K562 (cell line): ENCODE data around the gene SAMD8. TPM values are rescaled to one million over a fixed set of nuclear protein-coding genes. Genes with fewer than 3 reads are reported as not detected.

Experiments
- ARHGAP35 ChIP-seq: fragments of 450-650 bp; IDR thresholded peaks from 2 replicates; pipeline ENCODE4 v1.6.1; 2018; ENCODE audit not compliant: partially characterized antibody
- CLOCK ChIP-seq: fragments of 250-450 bp; sonication (Bioruptor Pico); IDR thresholded peaks from 2 replicates; pipeline ENCODE4 v1.4.0; 2020; ENCODE audit warnings: mild to moderate bottlenecking, moderate library complexity, borderline replicate concordance
- ETS1 ChIP-seq: conservative IDR thresholded peaks from 2 replicates; pipeline ENCODE4 v1.6.1; 2011; ENCODE audit warnings: low read depth, mild to moderate bottlenecking, low read length; ENCODE audit not compliant: control insufficient read depth
- IRF9 ChIP-seq: fragments of 450-650 bp; IDR thresholded peaks from 2 replicates; pipeline ENCODE4 v1.6.1; 2016; ENCODE audit warnings: missing biosample characterization, missing genetic modification characterization
- NELFE ChIP-seq: IDR thresholded peaks from 2 replicates; pipeline ENCODE4 v1.6.1; 2011; ENCODE audit warnings: mild to moderate bottlenecking; ENCODE audit not compliant: insufficient read depth, insufficient read length
- NONO ChIP-seq, 2 experiments: fragments of 200-400 bp in 1 of 2; fragments of 450-650 bp in 1 of 2; formaldehyde crosslinking in 1 of 2; IDR thresholded peaks; 2 replicates each; pipeline ENCODE4 v1.6.1; 2017; ENCODE audit warnings: low read depth in 2 of 2, mild to moderate bottlenecking in 2 of 2, moderate library complexity in 2 of 2, low read length in 1 of 2
- SPI1 ChIP-seq: IDR thresholded peaks from 2 replicates; pipeline ENCODE4 v1.6.1; 2011; ENCODE audit warnings: low read depth, low read length, control low read depth, borderline replicate concordance
- ZBTB2 ChIP-seq: fragments of 450-650 bp; IDR thresholded peaks from 2 replicates; pipeline ENCODE4 v1.6.1; 2016; ENCODE audit warnings: antibody characterized with exemption
- ZBTB40 ChIP-seq, 2 experiments: fragments of 450-650 bp in 1 of 2; sonication (generic) in 1 of 2; formaldehyde crosslinking in 1 of 2; IDR thresholded peaks; 2 replicates each; pipeline versions ENCODE4 v1.7.1 to v1.9.0; 2016 to 2022; ENCODE audit warnings: inconsistent platforms in 1 of 2, mild to moderate bottlenecking in 1 of 2, missing genetic modification reagents in 1 of 2
- ZNF436 ChIP-seq: fragments of 250-450, 450-650 bp; sonication (Bioruptor Pico); formaldehyde crosslinking; IDR thresholded peaks from 2 replicates; pipeline ENCODE4 v1.7.0; 2020; ENCODE audit warnings: mild to moderate bottlenecking
- polyA plus RNA-seq, 8 experiments: library from polyadenylated mRNA; depleted of rRNA in 4 of 8; stranded (reverse) in 5 of 8; unstranded in 3 of 8; fragments of >200 nt; fragmentation: Nextera tagmentation in 2 of 8; fragmentation: Illumina TruSeq in 1 of 8; extraction: Ambion mirVana in 2 of 8; extraction: Trizol in 1 of 8; gene quantifications; 2 replicates each; pipeline versions ENCODE4 v1.2.1 to v1.2.3, GENCODE V29; 2011 to 2014; ENCODE audit warnings: inconsistent platforms in 1 of 8, missing spikeins in 1 of 8
- total RNA-seq, 7 experiments: library from RNA; depleted of rRNA in 6 of 7; stranded (reverse); fragments of >200 nt in 6 of 7; fragmentation: Illumina TruSeq in 2 of 7; extraction: Trizol in 2 of 7; gene quantifications; 2 replicates each; pipeline versions ENCODE4 v1.2.1 to v1.2.3, GENCODE V29; 2011 to 2021; ENCODE audit warnings: low replicate concordance in 1 of 7

The SAMD8 gene
- total and polyA plus RNA-seq, 9 of the 15 experiments (the other 6 are each of a cell fraction or from before 2014, with no cell fraction given) = 2.7 to 16.1 (median 6.2) TPM

GRCh38 chr10:75191821-75192568 lies 80.5 kb downstream of the SAMD8 start (continued):
- TF ChIP-seq ARHGAP35 = no peak
- no peak for TF ChIP-seq ZNF436 (CRISPR knock-in tag)
- TF ChIP-seq ZBTB2 = no peak; the same call in 1 of the 2 replicates
- no peak for TF ChIP-seq ETS1
- TF ChIP-seq CLOCK (CRISPR knock-in tag) = no peak
- TF ChIP-seq NONO (IDR thresholded peaks at IDR 0.05; ENCODE audit: low read depth in 2 of 2, low read length in 1 of 2) = no peak
- no peak for TF ChIP-seq IRF9 (tag)
- TF ChIP-seq ZBTB40 (IDR thresholded peaks at IDR 0.05) = peak; percentile 44
- no peak for TF ChIP-seq ZBTB40 (CRISPR knock-in tag; IDR thresholded peaks at IDR 0.05)
- TF ChIP-seq SPI1 = no peak
- TF ChIP-seq NELFE = no peak
